ENCODE results near the gene PDE4A. TPM values are rescaled to one million over a fixed set of nuclear protein-coding genes. Genes with fewer than 3 reads are reported as not detected.

The PDE4A gene
- total RNA-seq, 2 experiments from 2014 or later = 24.6 to 25.5 TPM

DNA sequence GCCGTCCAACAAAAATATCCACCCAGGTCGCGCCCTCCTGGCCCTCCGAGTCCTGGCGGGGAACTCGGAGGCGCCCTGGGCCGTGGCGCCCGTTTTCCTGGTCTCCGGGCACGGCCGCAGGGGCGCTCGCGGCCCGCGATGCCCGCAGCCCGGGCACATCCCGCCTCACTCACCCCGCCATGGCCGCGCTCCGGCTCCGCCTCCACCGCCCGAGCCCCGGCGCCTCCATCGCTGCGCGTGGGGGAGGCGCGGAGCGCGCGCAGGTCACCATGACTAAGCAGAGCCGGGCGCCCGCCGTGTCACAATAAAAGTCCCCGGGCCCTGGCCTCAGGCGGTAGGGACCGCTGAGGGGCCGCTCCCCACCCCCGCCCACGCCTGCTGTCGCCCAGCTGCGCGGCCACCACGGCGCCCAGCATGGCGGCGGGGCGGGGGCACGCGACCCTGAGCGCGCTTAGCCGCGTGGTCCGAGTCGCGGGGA lies 82.2 kb downstream of the PDE4A start:
- CTCF ChIA-PET = no interaction called here
- H3K4me3 Mint-ChIP-seq = peak overlapping the region; percentile 78
- no peaks in the 10 kb centered on the region for H3K9me3 Mint-ChIP-seq
- ATAC-seq = peak; percentile 88
- POLR2A ChIA-PET = interaction anchor here (2.2 kb wide), 1 partner anchor 65 kb away, joined by 6 read pairs; no protein-coding TSS in a partner anchor
- no peaks in the 10 kb centered on the region for H3K27me3 Mint-ChIP-seq
- intact Hi-C loops (cut with micrococcal nuclease) = no loop called here
- peaks cover 32% of the 10 kb centered on the region for H3K4me1 Mint-ChIP-seq (ENCODE audit: low read depth)
- peak; percentile 94 for DNase-seq
- peaks cover 21% of the 10 kb centered on the region for H3K36me3 Mint-ChIP-seq (ENCODE audit: low read depth)
- TF ChIP-seq CTCF (IDR thresholded peaks at IDR 0.05) = no peak
- H3K27ac Mint-ChIP-seq = peak overlapping the region; percentile 83

GRCh38 chr19:10503002-10503789 lies 82.9 kb downstream of the PDE4A start, which contains the start of gene KEAP1:
Gene KEAP1, minus strand, starts transcription at chr19:10503356. Its CDS starts 3,323 bp downstream, at chr19:10500033.
- intact Hi-C loops (cut with micrococcal nuclease) = no loop called here
- CTCF ChIA-PET = interaction anchor here (0.7 to 1.4 kb wide), 4 partner anchors 24 to 99 kb away, joined by 3 to 4 read pairs (median 3); no protein-coding TSS in a partner anchor
- Mint-ChIP-seq H3K36me3 (ENCODE audit: low read depth) (peaks cover 21% of the 10 kb centered on the region), H3K4me3 (peak within 1 kb of the TSS; percentile 78), H3K9me3 (no peaks in the 10 kb centered on the region), H3K27me3 (no peaks in the 10 kb centered on the region), H3K4me1 (ENCODE audit: low read depth) (peaks cover 31% of the 10 kb centered on the region), H3K27ac (peak within 1 kb of the TSS; percentile 87)
- TF ChIP-seq CTCF (IDR thresholded peaks at IDR 0.05) = no peak
- POLR2A ChIA-PET = interaction anchor here (2.2 kb wide), 1 partner anchor 65 kb away, joined by 6 read pairs; no protein-coding TSS in a partner anchor
- DNase-seq (peak; percentile 48), ATAC-seq (peak; percentile 32)

DNA sequence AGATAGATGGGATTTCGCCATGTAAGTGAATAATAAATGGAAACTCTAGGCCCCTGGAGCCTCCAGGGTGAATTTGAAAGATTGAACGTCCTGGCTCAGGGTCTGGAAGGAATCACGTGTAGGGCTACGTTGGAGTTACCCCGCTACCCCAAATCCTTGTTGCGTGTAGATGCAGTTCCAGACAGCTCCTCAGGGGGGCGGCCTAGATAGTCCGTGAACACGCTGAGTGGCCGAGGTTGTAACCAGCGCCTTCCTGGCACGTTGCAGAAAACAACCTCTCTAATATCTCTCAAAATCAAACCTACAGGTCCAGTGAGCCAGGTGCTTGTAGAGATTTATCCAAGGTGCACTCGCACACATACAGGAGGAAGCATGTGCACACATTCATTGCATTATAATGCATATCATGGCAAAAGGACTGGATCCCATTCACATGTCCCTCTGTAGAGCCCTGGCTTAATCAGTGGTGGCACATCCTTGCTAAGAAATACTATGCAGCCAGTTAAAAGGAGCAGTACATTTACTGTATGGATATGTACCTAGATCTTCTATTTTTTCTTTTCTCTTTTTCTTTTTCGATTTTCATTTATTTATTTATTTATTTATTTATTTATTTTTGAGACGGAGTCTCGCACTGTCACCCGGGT lies 85.4 kb downstream of the PDE4A start:
- no peak overlapping the region for H3K27ac Mint-ChIP-seq

DNA sequence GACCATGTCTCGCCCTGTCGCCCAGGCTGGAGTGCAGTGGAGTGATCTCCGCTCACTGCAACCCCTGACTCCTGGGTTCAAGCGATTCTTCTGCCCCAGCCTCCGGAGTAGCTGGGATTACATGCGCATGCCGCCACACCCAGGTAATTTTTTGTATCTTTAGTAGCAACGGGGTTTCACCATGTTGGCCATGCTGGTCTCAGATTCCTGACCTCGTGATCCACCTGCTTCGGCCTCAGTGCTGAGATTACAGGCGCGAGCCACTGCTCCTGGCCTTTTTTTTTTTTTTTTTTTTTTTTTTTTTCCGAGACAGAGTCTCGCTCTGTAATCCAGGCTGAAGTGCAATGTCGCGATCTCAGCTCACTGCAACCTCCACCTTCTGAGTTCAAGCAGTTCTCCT lies 87.7 kb downstream of the PDE4A start:
- no peak overlapping the region for H3K27ac Mint-ChIP-seq
- H3K36me3 Mint-ChIP-seq (ENCODE audit: low read depth) = no peaks in the 10 kb centered on the region
- peaks cover 17% of the 10 kb centered on the region for H3K4me1 Mint-ChIP-seq (ENCODE audit: low read depth)
- intact Hi-C loops (cut with micrococcal nuclease) = loop anchor here (5.0 kb wide), 1 partner anchor 59 kb away; the partner anchor contains the start of genes CDKN2D and KRI1
- POLR2A ChIA-PET = interaction anchor here (0.6 to 1.2 kb wide), 3 partner anchors 44 to 61 kb away, joined by 3 to 4 read pairs (median 3); no protein-coding TSS in a partner anchor
- ATAC-seq (no peak), DNase-seq (no peak)
- H3K27me3 Mint-ChIP-seq = peaks cover 4% of the 10 kb centered on the region
- no peak for TF ChIP-seq CTCF (IDR thresholded peaks at IDR 0.05)
- CTCF ChIA-PET = interaction anchor here (1.0 to 2.8 kb wide), 7 partner anchors 22 to 209 kb away, joined by 3 to 7 read pairs (median 4); partner anchors contain the start of gene DNM2
- H3K9me3 Mint-ChIP-seq = no peaks in the 10 kb centered on the region
- no peak overlapping the region for H3K4me3 Mint-ChIP-seq

More for the DNA sequence above, 85.4 kb downstream of the PDE4A start:
- H3K4me1 Mint-ChIP-seq (ENCODE audit: low read depth) = peaks cover 23% of the 10 kb centered on the region
- DNase-seq = peak; percentile 93
- POLR2A ChIA-PET = interaction anchor here (1.3 to 1.5 kb wide), 3 partner anchors 62 to 152 kb away, joined by 3 to 4 read pairs (median 3); no protein-coding TSS in a partner anchor
- H3K4me3 Mint-ChIP-seq = no peak overlapping the region
- peak; percentile 58 for ATAC-seq
- CTCF ChIA-PET = interaction anchor here (0.5 to 1.5 kb wide), 10 partner anchors 11 to 236 kb away, joined by 3 to 8 read pairs (median 3); no protein-coding TSS in a partner anchor
- no peaks in the 10 kb centered on the region for H3K9me3 Mint-ChIP-seq
- TF ChIP-seq CTCF (IDR thresholded peaks at IDR 0.05) = peak; percentile 82
- intact Hi-C loops (cut with micrococcal nuclease) = loop anchor here (5.0 kb wide), 1 partner anchor 62 kb away; the partner anchor contains the start of genes CDKN2D and KRI1
- H3K36me3 Mint-ChIP-seq (ENCODE audit: low read depth) = peaks cover 6% of the 10 kb centered on the region
- H3K27me3 Mint-ChIP-seq = peaks cover 2% of the 10 kb centered on the region
